ENCODE data around the gene USP3.

USP3 gene

DNA sequence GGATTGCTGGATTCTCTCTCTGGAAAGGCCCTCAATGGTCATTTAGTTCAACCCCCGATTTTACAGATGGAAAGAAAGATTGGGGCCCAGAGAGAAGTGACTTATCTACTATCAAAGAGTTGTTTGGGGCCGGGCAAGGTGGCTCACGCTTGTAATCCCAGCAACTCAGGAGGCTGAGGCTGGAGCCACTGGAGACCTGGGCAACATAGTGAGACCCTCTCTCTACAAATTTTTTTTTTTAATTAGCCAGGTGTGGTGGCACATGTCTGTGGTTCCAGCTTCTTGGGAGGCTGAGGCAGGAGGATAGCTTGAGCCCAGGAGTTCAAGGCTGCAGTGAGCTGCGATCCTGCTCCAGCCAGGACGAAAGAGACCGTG lies 5.2 kb upstream of the USP3 start:
- no peak for DNase-seq

GRCh38 chr15:63499611-63500010 lies 4.8 kb upstream of the USP3 start:
- no peak for DNase-seq

DNA sequence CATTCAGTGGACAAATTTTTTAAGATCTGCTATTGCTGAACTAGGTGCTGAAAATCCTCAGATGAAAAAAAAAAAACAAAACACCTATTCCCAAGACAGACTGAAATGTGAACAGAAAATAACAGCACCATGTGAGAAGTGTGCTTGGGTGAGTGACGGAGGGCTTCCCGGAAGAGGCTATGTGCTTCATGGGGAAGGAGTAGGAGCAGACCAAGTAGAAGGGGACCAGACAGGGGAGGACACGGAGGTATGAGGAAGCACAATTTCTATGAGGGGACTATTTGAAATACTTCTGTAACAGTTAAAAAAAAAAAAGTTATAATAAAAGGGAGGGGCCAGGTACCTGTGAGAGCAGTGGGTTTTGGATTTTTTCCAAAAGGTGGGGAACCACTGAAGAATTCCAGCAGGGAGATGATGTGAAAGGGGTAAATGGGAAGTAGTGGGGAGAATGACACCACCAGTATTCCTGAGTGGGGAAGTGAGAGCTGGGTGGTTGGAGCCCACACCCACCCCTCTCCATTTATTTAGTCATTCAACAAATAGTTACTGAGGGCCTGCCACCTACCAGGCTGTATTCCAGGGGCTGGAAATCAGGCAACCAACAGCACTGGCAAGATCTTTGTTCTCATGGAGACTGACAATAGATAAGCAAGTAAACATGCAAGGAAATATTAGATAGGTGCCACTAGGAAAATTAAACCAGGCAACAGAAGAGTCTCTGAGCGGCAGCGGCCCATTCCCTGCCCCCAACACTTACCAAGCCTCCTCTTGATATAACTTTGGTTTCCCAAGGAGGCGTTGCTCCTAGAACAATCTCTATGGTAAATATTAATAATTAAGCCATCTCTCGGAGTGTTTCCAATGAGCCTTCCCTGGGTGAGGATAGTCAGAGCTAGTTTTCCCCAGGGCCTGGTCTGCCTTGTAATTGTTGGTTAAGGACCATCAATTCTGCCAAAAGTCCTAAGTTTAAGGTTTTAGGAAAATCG lies 3.8 kb upstream of the USP3 start:
- DNase-seq = no peak

DNA sequence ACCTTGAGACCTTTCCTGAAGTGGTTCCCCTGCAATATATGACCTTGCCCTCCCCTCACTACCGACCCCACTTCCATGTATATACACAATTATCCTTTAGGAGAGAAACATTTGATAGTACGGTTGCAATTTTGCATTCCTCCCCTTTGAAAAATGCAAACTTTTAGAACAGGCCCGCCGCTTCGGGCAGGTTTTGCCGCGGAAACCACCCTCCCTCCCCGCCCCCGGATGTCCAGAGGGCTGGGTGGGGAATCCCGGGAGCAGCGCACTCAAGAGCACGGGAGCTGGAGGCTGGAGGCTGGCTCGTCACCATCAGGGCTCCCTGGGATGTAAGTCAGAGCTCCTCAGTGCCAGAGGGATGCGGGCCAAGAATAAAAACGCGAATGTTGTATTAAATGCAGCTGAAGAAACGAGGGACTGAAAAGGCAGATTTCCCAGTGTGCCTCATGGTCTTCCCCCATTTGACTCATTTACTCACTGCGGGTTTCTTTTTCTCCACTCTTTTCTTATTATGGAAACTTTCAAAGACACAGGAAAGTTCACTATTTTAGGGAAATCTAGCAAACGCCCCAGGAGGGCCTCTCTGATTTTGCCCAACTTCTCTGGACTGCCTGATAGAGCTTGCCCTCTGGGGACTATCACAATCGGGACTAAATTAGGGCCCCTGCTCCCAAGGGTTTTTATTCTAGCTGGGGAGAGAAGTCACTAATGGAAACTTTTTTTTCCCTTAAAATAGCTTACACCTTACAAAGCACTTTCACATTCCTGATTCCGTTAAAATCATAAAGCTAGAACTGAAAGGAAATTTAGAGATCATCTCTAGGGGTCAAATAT lies 2.9 kb upstream of the USP3 start:
- DNase-seq = no peak

DNA sequence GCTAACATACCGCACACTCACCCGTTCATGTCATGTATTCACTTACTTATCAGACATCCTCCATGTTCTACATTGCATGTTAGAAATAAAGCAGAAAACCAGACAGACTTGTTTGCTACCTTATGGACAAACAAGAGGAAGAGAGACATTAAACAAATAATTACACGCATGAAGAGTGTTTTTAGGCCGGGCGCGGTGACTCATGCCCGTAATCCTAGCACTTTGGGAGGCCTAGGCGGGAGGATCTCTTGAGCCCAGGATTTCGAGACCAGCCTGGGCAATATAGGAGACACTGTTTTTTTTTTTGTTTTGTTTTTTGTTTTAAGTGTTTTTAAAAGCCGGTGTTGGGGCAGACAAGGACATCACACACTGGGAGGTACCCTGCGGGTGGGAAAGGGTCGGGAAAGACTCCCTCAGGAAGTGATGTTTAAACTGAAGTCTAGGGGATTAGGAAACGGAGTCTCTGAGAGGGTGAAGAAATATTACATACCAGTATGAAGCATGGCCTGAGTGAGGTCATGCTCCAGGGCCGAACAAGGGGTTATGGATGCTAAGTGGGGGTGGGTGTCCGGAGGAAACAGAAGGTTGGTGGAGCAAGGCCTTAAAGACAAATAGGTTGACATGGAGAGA lies 2.1 kb upstream of the USP3 start:
- no peak for DNase-seq

- peak; percentile 98 for DNase-seq
These were observed 1.3 kb upstream of the USP3 start for GRCh38 chr15:63502843-63503738.

DNA sequence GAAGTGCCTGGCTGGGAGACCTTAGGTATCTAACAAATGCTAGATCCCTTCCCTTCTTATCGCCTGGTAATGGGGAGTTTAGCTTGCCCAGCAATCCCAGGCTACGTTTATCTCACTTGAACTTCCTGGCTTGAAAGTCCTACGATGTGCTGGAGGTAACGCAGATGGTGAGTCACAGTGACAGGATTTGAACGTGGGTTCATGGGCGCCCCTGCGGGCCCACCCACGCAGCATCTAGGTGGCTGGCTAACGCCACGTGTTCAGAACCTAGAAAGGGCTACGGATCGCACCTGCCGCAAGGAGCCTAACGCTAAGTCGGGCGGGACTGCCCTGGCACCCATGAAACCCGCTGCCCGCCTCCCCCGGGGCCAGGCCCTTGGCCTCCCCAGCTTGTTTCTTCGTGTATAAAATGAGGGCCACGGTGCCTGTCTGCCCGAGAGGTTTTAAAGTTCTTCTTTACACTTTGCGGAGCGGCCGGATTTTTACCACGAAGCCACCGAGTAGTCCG lies 600 bp upstream of the USP3 start:
- peak in 1 of 2 experiments; percentile 38 for DNase-seq

GRCh38 chr15:63504979-63505841 lies 817 bp downstream of the USP3 start:
- DNase-seq = peak; percentile 71 to 74

GRCh38 chr15:63505842-63506222 lies 1.4 kb downstream of the USP3 start:
- DNase-seq = no peak

DNA sequence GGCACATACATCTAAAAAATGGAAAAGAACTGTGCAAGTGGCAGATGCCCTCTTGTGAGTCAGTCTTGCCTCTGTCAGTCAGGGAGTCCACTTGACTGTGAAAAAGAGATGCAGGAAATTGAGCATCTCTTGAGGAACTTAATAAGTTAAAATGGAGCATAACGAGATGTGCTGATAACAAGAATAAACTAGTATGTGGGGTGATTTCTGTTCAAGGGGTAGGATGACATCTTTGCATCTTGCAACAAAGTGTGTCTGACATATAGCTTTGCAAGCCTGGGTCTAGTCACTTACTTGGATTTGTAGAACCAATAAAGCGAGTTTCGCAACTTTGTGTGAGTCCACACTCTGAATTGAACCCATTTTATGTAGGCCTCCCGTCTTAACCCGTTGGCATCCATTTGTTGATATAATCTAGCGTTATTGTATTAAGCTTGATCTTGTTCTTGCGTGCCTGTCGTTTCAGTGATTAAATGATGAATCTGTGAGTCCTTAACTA lies 2.2 kb downstream of the USP3 start:
- no peak for DNase-seq

GRCh38 chr15:63507878-63508818 lies 3.8 kb downstream of the USP3 start:
- no peak for DNase-seq

GRCh38 chr15:63509056-63509954 lies 4.9 kb downstream of the USP3 start:
- no peak for DNase-seq

- DNase-seq = no peak
These were observed 5.9 kb downstream of the USP3 start for GRCh38 chr15:63509955-63510940.

- DNase-seq = no peak
These were observed 7.8 kb downstream of the USP3 start for GRCh38 chr15:63512148-63512547.

DNA sequence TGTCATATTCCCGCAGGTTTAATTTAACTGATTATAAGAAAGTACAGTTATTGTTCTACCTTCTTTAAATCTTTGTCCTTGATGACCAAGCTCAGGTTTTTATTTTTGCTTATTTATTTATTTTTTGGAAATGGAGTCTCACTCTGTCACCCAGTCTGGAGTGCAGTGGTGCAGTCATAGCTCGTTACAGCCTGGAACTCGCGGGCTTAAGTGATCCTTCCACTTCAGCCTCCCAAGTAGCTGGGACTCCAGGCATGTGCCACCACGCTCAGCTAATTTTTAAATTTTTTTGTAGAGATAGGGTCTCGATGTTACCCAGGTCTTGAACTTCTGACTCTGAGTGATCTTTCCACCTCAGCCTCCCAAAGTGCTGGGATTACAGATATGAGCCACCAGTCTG lies 8.9 kb downstream of the USP3 start:
- DNase-seq = no peak

DNA sequence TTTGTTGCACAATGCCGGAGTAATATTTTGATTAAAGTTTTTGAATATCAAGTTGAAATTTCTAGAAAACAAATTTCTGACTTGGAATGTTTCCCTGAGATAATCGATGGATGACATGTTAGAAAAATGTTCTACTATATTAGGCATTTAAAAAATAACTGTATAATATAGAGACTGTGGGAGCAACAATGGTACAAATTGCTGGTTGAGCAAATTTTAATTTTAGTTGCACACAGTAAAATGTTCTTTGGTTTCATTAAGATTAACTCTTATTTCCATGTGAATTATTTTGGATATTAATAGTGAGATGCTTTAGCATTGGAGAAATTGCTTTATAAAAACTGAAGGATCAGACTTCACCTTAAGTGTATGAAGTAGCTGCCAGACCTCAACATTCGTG lies 9.3 kb downstream of the USP3 start:
- DNase-seq = no peak

DNA sequence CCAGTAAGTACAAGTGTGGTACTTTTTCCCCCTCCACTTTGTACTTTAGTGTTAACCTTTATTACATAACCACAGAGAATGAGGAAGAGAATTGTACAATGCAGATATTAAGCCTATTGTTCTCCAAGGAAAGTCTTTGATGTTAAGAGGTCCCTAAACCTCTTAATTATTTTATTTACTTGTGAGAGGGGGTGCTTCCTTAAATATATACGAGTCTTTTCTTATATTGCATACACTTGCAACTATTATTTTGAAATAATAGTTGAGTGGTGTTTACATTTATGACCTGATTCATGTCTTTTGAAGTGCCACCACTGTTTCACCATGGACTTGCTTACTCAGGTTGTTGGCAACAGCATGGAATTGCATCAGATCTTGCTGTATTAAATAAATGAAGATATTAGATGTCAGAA lies 10.1 kb downstream of the USP3 start:
- DNase-seq = peak; percentile 56 to 80

Data from Kasumi-1 (cell line).